COLO668 (cell line): ENCODE data around the gene LGR6.

Experiments used
- DNase-seq: peaks from one replicate; lab custom pipeline; 2025; ENCODE audit not compliant: unreplicated experiment; lab: John Stamatoyannopoulos, UW

LGR6 gene

DNA sequence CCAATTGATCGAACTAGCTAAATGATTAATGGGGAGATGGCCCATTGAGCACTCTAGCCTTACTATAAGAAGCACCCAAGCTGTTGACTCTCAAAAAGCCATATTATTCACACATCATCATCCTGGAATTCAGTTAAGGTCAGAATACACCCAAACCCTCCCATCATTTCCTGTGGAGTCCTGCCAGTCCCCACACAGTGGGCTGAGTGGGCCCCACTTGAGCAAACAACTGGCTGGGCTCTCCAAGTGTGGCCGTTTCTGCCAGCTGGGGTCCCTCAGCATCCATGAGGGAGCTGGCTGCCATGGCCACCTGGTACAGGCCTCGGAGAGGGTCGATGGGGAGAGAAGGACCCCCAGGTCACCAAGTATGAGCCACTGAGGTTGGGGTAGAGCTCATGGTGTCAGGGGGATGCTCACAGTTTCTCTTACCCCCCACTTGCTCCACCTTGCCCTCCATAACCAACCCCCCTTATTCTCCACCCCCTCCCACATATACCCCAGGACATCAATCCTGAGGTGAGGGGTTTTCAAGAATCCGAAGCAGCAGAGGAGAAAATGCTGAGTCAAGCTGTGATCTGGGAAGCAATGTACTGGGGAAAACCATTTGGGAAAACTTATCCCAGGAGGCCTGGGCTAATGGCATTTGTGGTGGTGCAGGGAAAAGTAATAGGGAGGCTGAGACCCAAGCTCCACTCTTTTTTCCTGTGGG lies 87.9 kb downstream of the LGR6 start:
- DNase-seq = no peak

- DNase-seq = no peak
Observed at GRCh38 chr1:202282025-202282371, 88.4 kb downstream of the LGR6 start.

- DNase-seq = no peak
Observed at GRCh38 chr1:202282596-202283283, 89.1 kb downstream of the LGR6 start.

DNA sequence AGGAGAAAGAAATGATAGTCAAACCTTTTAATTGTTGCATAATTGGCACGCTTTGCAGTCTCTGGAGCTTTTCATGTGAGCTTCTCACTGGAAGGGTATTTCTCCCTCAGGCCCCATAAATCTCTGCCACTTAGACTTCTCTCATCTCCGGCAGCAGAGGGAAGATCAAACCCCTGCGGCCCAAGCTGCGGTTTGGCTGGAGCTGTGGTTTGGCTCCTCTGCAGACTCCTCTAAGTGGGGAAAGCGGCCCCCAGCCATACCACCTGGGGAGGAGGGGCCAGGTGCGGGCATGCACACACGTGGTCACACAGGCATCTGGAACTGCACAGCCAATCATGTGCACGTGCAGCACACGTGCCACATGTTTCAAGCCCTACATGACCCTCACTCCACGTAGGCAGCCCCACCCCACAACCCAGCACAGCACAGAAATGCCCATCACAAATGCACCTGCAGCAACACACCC lies 89.8 kb downstream of the LGR6 start:
- DNase-seq = peak; percentile 73

GRCh38 chr1:202283991-202284390 lies 90.4 kb downstream of the LGR6 start:
- DNase-seq = no peak

- no peak for DNase-seq
Observed at GRCh38 chr1:202285908-202286307, 92.3 kb downstream of the LGR6 start.

DNA sequence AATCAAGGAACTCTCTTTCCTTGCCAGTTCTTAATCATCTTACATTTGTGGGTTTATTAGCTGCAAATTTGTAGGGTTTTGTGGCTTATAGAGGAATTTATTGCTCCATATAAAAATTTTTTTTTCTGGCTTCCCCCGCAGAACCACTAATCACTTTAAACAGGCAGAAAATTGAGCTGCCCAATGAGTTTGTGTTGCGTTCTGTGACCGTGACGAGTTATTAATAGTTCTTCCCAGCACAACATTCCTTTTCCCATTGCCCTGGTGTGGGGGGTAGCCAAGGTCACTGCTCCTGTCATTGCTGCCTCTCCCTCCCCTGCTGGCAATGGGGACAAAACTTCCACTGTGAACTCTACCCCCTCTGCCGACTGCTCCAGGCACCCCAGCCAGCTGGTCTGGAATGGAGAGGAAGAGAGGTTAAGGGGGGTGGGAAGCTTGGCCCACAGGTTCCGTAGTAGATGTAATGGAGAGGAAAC lies 93.1 kb downstream of the LGR6 start:
- DNase-seq = no peak

GRCh38 chr1:202287196-202287595 lies 93.6 kb downstream of the LGR6 start:
- no peak for DNase-seq

- DNase-seq = peak; percentile 45
Observed at GRCh38 chr1:202288177-202288576, 94.6 kb downstream of the LGR6 start.

- no peak for DNase-seq
Observed at GRCh38 chr1:202289009-202289408, 95.4 kb downstream of the LGR6 start.

GRCh38 chr1:202291001-202291400 lies 97.4 kb downstream of the LGR6 start:
- no peak for DNase-seq

DNA sequence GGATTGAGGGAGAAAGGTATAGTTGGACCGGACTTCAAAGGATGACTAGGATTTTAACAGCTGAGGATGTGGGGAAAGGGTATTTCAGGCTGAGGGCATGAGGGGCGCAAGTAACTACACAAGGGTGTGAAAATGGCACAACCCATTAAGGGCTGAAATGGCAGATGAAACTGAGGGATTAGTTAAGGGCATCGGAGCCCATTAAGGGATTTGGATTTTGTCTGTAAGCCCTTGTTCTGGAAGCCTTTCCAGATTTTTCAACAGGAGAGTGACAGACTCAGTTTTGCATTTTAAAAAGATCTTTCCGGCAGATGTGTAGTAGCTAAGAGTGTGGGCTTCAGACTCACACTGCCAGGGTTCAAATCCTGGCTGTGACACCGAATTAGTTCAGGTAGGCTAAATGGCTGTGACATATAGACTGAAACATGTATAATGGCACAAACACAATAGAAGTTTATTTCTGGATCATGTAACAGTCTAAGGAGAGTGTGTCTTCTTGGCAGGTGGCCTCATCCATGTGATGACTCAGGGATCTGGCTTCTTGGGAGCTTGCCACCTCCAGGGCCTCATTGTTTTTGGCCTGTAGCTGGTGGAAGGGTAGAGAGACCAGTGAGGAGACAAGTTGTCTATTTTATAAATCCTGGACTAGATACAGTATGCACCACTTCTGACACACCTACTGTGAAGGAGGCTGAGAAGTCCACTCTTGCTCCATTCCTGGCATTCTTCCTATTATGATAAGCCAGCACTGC lies 98.5 kb downstream of the LGR6 start:
- no peak for DNase-seq

DNA sequence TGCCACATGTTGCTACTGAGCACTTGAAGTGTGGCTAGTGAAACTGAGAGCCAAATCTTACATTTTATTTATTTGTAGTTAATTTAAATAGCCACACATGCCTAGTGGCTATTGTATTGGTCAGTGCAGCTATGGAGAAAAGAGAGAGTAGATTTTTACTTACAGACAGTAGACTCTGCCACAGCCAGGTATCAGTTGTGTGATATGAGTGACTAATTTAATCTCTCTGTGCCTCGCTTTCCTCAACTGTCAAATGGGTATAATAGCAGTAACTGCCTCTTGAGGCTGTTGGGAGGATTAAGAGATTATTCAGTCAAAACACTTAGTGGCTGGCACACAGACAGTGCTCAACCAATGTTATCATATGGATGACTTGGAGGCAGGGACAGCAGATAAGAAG lies 99.2 kb downstream of the LGR6 start:
- DNase-seq = no peak

GRCh38 chr1:202293569-202293968 lies 100.0 kb downstream of the LGR6 start:
- no peak for DNase-seq

- no peak for DNase-seq
Observed at GRCh38 chr1:202302166-202302565, 108.6 kb downstream of the LGR6 start.

DNA sequence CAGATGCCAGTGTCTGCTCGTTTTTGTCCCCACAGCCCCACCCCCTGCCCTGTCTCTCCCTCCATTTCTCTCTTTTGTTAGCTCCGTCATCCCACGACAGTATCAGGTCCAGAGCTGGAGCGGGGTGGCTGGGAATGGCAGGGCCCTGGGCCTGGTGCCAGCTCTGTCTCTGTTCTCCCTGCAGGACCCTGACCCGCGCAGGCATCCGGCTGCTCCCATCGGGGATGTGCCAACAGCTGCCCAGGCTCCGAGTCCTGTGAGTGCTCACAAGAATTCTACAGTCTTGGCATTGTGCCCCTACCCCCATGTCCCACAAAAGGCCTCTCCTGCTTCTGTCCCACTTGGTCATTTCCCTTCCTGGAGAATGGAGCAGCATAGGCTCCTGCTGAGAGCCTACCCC lies 110.8 kb downstream of the LGR6 start:
- no peak for DNase-seq

DNA sequence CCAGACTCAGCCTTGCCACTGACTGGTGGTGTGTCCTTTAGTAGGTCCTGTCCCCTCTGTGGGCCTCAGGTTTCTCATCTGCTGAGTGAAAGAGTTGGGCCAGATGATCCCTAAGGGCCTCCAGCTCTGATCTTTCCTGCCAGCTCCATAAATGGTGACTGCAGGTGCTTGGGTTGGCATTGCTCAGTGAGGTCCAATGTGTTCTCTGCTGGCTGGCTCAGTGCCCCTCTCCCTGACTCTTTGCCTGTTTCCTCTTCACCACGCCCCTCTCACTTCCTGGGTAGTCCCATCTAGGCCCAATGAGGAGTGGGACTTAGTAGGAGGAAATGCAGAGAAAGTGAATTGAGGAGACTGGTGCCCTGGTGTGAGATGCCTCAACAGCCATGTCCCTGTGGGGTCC lies 111.6 kb downstream of the LGR6 start:
- no peak for DNase-seq

DNA sequence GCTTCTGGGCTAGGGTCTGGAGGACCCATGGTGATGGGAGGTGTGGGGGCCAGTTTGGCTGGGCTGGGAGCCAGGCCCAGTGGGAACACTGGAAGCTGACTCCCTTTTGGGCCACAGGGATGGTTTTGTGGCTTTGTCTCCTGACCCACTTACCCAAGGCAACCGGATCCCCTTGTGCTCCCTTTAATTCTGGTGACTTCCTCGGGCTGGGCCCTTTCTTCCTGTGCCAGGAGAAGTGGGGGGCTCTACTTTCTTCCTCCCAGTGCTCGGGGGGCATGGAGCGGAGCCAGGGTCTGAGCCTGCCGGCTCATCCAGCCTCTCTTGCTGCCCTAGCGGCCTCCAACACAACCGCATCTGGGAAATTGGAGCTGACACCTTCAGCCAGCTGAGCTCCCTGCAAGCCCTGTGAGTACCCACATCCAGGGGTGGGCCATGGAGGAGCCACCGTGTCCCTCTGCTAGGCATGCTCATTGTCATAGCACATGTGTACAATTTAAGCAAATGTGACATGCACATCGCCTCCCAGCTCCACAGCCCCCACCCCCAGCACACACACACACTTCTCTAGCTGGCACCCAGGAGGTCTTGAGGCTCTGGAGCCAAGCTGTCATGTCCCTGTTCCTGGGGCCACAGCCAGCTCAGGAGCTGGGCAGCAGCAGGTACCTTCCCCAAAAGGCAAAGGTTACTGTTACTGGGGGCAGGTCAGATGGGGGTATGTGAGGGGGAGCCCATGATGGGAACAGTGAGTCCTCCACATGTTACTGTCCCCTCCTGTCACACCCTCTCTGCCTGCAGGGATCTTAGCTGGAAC lies 113.1 kb downstream of the LGR6 start:
- no peak for DNase-seq

GRCh38 chr1:202310071-202310725 lies 116.6 kb downstream of the LGR6 start:
- DNase-seq = no peak

DNA sequence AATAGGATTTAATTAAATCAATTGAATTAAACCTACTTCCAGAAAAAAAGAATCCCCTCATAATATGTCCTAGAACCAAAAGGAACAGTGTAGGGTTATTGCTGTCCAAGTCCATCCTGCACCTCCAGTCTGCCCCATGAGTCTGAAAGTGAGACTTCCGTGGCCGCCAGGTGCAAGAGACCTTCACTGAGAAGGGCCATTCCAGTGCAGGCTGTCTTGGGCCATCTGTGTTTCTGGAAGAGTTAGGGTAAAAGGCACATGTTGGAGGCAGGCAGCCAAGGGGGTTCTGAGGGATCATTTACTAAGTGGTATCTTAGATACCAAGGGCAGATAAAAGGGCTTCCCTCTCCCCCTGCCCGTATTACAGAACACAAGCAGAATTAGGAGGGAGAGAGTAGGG lies 117.1 kb downstream of the LGR6 start:
- DNase-seq = no peak
